Gastroesophageal sphincter (tissue), 4 donors: ENCODE data around the gene TCF4. TPM values are rescaled to one million over a fixed set of nuclear protein-coding genes. Genes with fewer than 3 reads are reported as not detected.

Experiments
- ATAC-seq: fragments of 150-250 bp; one replicate; pipeline ENCODE4 v1.9.1; 2016; ENCODE audit warnings: mild to moderate bottlenecking, moderate library complexity
- H3K27ac ChIP-seq, 4 donors: fragments of 200-600 bp; sonication (generic) in 3 of 4; 1 replicate in 3 of 4; 2 replicates in 1 of 4; pipeline ENCODE4 v1.5.1; 2016 to 2019
- H3K27me3 ChIP-seq: fragments of 200-600 bp; sonication (generic); one replicate; pipeline ENCODE4 v1.5.1; 2019
- H3K36me3 ChIP-seq, 2 donors: fragments of 200-600 bp; sonication (generic); one replicate each; pipeline ENCODE4 v1.5.1; 2019; ENCODE audit warnings: control low read depth in 1 of 2
- H3K4me1 ChIP-seq, 3 donors: fragments of 200-600 bp; sonication (generic); 1 replicate in 2 of 3; 2 replicates in 1 of 3; pipeline ENCODE4 v1.5.1; 2016 to 2019; ENCODE audit warnings: control low read depth in 2 of 3
- H3K4me3 ChIP-seq, 2 donors: fragments of 200-600 bp; sonication (generic); one replicate each; pipeline ENCODE4 v1.5.1; 2019; ENCODE audit warnings: mild to moderate bottlenecking in 1 of 2, moderate library complexity in 1 of 2
- H3K9me3 ChIP-seq, 3 donors: fragments of 200-600 bp; sonication (generic); one replicate each; pipeline ENCODE4 v1.5.1; 2017 to 2019; ENCODE audit warnings: control low read depth in 2 of 3
- EP300 ChIP-seq: sonication (generic); formaldehyde crosslinking; IDR thresholded peaks from one replicate; pipeline ENCODE4 v1.6.1; 2017; ENCODE audit warnings: antibody characterized with exemption, mild to moderate bottlenecking
- POLR2A ChIP-seq, 2 donors: fragments of 450-650 bp; IDR thresholded peaks; one replicate each; pipeline ENCODE4 v1.6.1; 2017; ENCODE audit warnings: antibody characterized with exemption in 2 of 2, mild to moderate bottlenecking in 2 of 2, moderate library complexity in 1 of 2
- POLR2AphosphoS5 ChIP-seq: sonication (generic); formaldehyde crosslinking; IDR thresholded peaks from one replicate; pipeline ENCODE4 v1.6.1; 2017; ENCODE audit warnings: antibody characterized with exemption
- WGBS, 2 donors: methylation state at CpG; one replicate each; pipeline ENCODE4 v1.1.5; 2018; ENCODE audit warnings: low coverage in 1 of 2; 5-methylcytosine and 5-hydroxymethylcytosine counted together
- total RNA-seq, 4 donors: library from RNA; depleted of rRNA; stranded (reverse); fragments of >200 nt; gene quantifications; one replicate each; pipeline ENCODE4 v1.1.0, GENCODE V29; 2016
- TF ChIP-seq, protein P1 (sequence below), 4 experiments: fragments of 200-600 bp in 2 of 4; fragments of 450-650 bp in 2 of 4; sonication (generic) in 1 of 4; IDR thresholded peaks; one replicate each; pipeline ENCODE4 v1.5.1; 2017 to 2019; ENCODE audit warnings: antibody characterized with exemption in 4 of 4, mild to moderate bottlenecking in 2 of 4, moderate library complexity in 2 of 4

Gene TCF4
- total RNA-seq, 4 donors from 2014 or later, result 64.1 to 87.6 (median 76.2) TPM

DNA sequence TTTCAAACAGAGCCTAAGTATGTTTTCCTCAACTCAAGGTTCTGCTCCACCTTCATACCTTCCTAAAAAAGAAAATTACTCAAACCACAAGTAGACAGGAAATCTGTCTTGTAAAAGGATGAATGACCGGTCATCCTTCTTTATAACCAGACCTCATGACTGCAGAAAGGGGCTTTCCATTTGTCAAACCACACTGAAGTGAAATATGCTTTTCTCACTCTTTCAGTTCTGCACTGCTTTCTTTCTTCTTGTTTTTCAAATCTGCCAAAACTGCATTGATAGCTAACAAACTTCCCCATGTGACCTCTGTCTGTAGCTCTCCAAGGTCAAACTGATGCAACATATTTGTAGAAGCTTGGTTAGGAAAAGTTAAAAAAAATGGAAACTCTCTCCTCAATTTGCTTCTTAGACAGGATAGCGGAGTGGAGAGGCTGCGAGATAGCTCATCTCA, 319.8 kb downstream of the TCF4 start:
- no peaks in the 10 kb centered on the region for H3K27me3 ChIP-seq
- TF ChIP-seq POLR2AphosphoS5, result no peak
- TF ChIP-seq EP300, result no peak
- TF ChIP-seq, protein P1, sequence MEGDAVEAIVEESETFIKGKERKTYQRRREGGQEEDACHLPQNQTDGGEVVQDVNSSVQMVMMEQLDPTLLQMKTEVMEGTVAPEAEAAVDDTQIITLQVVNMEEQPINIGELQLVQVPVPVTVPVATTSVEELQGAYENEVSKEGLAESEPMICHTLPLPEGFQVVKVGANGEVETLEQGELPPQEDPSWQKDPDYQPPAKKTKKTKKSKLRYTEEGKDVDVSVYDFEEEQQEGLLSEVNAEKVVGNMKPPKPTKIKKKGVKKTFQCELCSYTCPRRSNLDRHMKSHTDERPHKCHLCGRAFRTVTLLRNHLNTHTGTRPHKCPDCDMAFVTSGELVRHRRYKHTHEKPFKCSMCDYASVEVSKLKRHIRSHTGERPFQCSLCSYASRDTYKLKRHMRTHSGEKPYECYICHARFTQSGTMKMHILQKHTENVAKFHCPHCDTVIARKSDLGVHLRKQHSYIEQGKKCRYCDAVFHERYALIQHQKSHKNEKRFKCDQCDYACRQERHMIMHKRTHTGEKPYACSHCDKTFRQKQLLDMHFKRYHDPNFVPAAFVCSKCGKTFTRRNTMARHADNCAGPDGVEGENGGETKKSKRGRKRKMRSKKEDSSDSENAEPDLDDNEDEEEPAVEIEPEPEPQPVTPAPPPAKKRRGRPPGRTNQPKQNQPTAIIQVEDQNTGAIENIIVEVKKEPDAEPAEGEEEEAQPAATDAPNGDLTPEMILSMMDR (IDR thresholded peaks at IDR 0.05), result no peak
- TF ChIP-seq POLR2A (IDR thresholded peaks at IDR 0.05), result no peak
- H3K27ac ChIP-seq, result no peak overlapping the region
- peaks cover 0 to 44% (median 0%) of the 10 kb centered on the region in 3 donors for H3K4me1 ChIP-seq
- no peaks in the 10 kb centered on the region for H3K9me3 ChIP-seq
- no peak for ATAC-seq
- H3K36me3 ChIP-seq, result peaks cover 0 to 53% of the 10 kb centered on the region in 2 donors
- no peak overlapping the region for H3K4me3 ChIP-seq
- WGBS, 2 donors, result 73 to 89% methylated on average over 3 of the region's 3 CpGs

DNA sequence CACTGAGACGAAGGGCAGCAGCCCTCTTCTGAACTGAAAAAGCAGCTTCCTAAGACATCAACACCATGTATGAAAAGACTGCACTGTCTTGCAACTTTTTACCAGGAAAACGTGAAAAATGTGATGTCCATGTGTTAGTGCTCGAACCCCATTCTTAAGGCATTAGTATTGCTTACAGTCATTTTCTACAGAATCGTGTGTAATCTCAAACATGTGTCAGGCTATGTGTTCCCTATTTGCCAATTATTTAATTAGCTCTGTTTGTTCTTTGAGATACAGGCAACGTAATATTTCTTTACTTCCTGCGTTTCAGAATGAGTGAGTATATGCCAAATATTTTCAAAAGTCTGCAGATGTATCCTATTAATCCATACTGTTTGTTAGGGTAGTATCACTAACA, 321.0 kb downstream of the TCF4 start:
- ATAC-seq, result no peak
- no peaks in the 10 kb centered on the region for H3K9me3 ChIP-seq
- peaks cover 0 to 53% of the 10 kb centered on the region in 2 donors for H3K36me3 ChIP-seq
- peaks cover 0 to 44% (median 0%) of the 10 kb centered on the region in 3 donors for H3K4me1 ChIP-seq
- H3K4me3 ChIP-seq, result no peak overlapping the region
- H3K27ac ChIP-seq, result no peak overlapping the region
- no peaks in the 10 kb centered on the region for H3K27me3 ChIP-seq
- WGBS, 2 donors, result 64 to 74% methylated on average over 6 of the region's 6 CpGs
- no peak for TF ChIP-seq EP300
- no peak for TF ChIP-seq POLR2AphosphoS5
- no peak for TF ChIP-seq POLR2A (IDR thresholded peaks at IDR 0.05)
- TF ChIP-seq, protein P1 (IDR thresholded peaks at IDR 0.05), result no peak

DNA sequence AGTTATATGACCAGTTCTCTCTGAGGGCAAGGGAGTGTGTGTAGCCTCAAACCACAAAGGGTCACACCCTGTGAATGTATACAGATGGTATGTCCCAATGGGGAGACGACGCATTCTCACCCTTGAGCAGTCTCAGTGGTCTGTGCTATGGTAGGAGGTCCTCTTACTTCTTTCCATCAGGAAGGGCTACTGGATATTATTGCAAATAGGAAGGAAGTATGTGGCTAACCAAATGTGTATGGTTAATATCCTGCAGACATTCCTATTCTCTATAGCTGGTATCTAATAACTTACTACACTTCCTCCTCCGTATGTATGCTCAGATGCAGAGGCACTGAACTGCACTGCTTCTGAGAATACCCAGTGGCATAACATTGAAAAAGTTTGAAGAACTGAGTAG, 322.0 kb downstream of the TCF4 start:
- peaks cover 0 to 44% (median 0%) of the 10 kb centered on the region in 3 donors for H3K4me1 ChIP-seq
- no peak for TF ChIP-seq POLR2A (IDR thresholded peaks at IDR 0.05)
- no peak for TF ChIP-seq EP300
- 93 to 100% methylated on average over 2 to 3 of the region's 3 CpGs for WGBS, 2 donors
- no peak for ATAC-seq
- no peaks in the 10 kb centered on the region for H3K27me3 ChIP-seq
- H3K36me3 ChIP-seq, result peaks cover 0 to 55% of the 10 kb centered on the region in 2 donors
- H3K9me3 ChIP-seq, result no peaks in the 10 kb centered on the region
- H3K27ac ChIP-seq, result no peak overlapping the region
- H3K4me3 ChIP-seq, result no peak overlapping the region

DNA sequence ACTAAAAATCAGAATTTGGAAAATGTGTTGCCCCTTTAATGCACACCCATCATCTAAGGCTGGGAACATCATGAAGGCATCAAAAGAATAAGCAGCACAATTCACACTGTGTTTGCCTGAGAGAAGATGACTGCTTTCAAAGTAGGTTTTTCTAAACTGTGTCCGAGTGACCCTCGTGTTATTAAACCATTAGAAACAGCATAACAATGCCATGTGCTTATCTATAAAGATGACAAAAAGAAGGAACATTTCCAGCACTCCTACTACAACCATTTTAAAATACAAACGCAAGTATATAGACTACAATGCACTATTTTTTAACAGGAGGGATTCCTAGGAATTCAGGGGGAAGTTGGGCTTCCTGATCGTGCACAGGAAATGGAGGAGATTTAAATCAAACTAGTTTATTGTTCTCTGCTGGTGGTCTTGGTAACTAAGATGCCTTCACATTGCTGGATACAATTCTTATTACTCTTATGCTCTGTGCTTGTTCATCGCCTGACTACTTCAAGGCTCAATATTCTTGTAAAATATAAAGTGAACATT, 322.8 kb downstream of the TCF4 start:
- TF ChIP-seq EP300 (no peak), POLR2AphosphoS5 (no peak), POLR2A (IDR thresholded peaks at IDR 0.05) (no peak)
- TF ChIP-seq, protein P1 (IDR thresholded peaks at IDR 0.05), result no peak
- Histone ChIP-seq H3K36me3 (peaks cover 0 to 63% of the 10 kb centered on the region in 2 donors), H3K4me3 (no peak overlapping the region), H3K9me3 (no peaks in the 10 kb centered on the region), H3K27ac (peak overlapping the region in 2 of 4 donors; percentile 1 to 30), H3K27me3 (no peaks in the 10 kb centered on the region), H3K4me1 (peaks cover 0 to 44% (median 0%) of the 10 kb centered on the region in 3 donors)
- 48 to 57% methylated on average over 5 of the region's 5 CpGs for WGBS, 2 donors
- no peak for ATAC-seq

DNA sequence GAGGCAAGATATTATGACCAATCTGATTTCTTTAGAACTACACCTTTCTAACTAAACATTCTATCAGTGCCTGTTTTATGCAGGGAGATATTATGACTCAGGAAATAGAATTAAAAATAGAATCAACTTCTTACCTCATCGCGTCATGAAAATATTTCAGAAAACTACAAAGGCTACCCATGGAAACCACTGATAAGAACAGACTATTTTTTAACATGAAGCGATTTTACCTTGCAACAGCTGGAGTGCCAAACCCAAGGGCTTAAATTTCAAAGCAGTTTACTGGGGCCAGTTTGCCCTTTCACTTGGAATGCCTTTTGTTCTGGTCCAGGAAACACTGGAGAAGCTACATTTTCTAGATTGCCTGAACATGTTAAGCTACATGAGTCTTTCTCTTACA, 323.9 kb downstream of the TCF4 start:
- H3K4me3 ChIP-seq, result no peak overlapping the region
- peak overlapping the region in 2 of 4 donors; percentile 10 to 30 for H3K27ac ChIP-seq
- peaks cover 0 to 43% (median 0%) of the 10 kb centered on the region in 3 donors for H3K4me1 ChIP-seq
- no peak for ATAC-seq
- no peaks in the 10 kb centered on the region for H3K9me3 ChIP-seq
- H3K36me3 ChIP-seq, result peaks cover 0 to 65% of the 10 kb centered on the region in 2 donors
- 12 to 21% methylated on average over 3 of the region's 3 CpGs for WGBS, 2 donors
- TF ChIP-seq EP300 (no peak), POLR2AphosphoS5 (no peak), POLR2A (IDR thresholded peaks at IDR 0.05) (no peak)
- TF ChIP-seq, protein P1 (IDR thresholded peaks at IDR 0.05), result no peak
- H3K27me3 ChIP-seq, result no peaks in the 10 kb centered on the region
